ENCODE measurements around the gene UVRAG.

DNA sequence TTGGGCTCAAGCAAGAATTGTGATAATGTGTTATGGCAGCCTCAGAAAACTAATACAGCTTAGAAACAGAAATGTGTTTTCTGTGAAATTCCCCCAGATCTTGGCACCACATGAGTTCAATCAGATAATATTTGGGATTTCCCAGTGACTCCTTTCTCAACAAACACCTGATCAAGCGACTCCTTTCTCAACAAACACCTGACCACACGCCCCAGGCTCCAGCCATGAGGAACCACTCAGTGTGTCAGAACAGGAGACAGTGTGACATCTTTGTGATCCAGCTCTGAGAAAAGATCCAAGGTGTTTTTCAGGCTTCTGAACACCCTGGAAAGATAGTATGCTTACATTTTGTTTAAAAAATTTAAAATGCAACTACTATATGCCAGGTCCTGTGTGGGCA is 1.9 kb upstream of the UVRAG start:
- TF ChIP-seq, protein P1, sequence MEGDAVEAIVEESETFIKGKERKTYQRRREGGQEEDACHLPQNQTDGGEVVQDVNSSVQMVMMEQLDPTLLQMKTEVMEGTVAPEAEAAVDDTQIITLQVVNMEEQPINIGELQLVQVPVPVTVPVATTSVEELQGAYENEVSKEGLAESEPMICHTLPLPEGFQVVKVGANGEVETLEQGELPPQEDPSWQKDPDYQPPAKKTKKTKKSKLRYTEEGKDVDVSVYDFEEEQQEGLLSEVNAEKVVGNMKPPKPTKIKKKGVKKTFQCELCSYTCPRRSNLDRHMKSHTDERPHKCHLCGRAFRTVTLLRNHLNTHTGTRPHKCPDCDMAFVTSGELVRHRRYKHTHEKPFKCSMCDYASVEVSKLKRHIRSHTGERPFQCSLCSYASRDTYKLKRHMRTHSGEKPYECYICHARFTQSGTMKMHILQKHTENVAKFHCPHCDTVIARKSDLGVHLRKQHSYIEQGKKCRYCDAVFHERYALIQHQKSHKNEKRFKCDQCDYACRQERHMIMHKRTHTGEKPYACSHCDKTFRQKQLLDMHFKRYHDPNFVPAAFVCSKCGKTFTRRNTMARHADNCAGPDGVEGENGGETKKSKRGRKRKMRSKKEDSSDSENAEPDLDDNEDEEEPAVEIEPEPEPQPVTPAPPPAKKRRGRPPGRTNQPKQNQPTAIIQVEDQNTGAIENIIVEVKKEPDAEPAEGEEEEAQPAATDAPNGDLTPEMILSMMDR (optimal IDR thresholded peaks at IDR 0.05 in 1 of 3, IDR thresholded peaks at IDR 0.05 in 1 of 3, conservative IDR thresholded peaks at IDR 0.05 in 1 of 3; ENCODE audit: extremely low read depth in 1 of 3, insufficient read depth in 2 of 3, low read length in 3 of 3) = no peak
- TF ChIP-seq EZH2 (IDR thresholded peaks at IDR 0.05; ENCODE audit: low read length) = no peak
